ENCODE results near the gene C19orf85. TPM values are rescaled to one million over a fixed set of nuclear protein-coding genes. Genes with fewer than 3 reads are reported as not detected.
A peak's percentile ranks its signal among the peaks of the same experiment; 100 is the strongest.

Gene C19orf85
- total RNA-seq, 4 donors from 2014 or later: not detected

GRCh38 chr19:55455576-55456235 is 8.8 kb downstream of the C19orf85 start:
- Histone ChIP-seq H3K9me3 (no peaks in the 10 kb centered on the region), H3K4me3 (no peak overlapping the region), H3K27ac (no peak overlapping the region), H3K27me3 (peaks cover 22% of the 10 kb centered on the region), H3K4me1 (peaks cover 38% of the 10 kb centered on the region), H3K36me3 (peaks cover 20% of the 10 kb centered on the region)
- TF ChIP-seq EP300 (IDR thresholded peaks at IDR 0.05) (no peak), POLR2A (IDR thresholded peaks at IDR 0.05) (no peak), POLR2AphosphoS5 (IDR thresholded peaks at IDR 0.05) (no peak), CTCF (IDR thresholded peaks at IDR 0.05) (no peak)
- 87% methylated on average over 10 of the region's 11 CpGs for WGBS
- no peak for DNase-seq (ENCODE audit: low spot score in 2 of 2)

GRCh38 chr19:55454787-55455243 is 9.7 kb downstream of the C19orf85 start:
- DNase-seq (ENCODE audit: low spot score in 2 of 2): no peak
- Histone ChIP-seq H3K36me3 (peaks cover 20% of the 10 kb centered on the region), H3K9me3 (no peaks in the 10 kb centered on the region), H3K4me1 (peaks cover 30% of the 10 kb centered on the region), H3K4me3 (no peak overlapping the region), H3K27ac (no peak overlapping the region), H3K27me3 (peaks cover 28% of the 10 kb centered on the region)
- WGBS: 78% methylated on average over 4 of the region's 14 CpGs
- TF ChIP-seq CTCF (IDR thresholded peaks at IDR 0.05) (peak in 1 of 2 donors; percentile 63), EP300 (IDR thresholded peaks at IDR 0.05) (no peak)

GRCh38 chr19:55453511-55454260 is 10.9 kb downstream of the C19orf85 start:
- Histone ChIP-seq H3K4me1 (peaks cover 23% of the 10 kb centered on the region), H3K27ac (no peak overlapping the region), H3K36me3 (peaks cover 20% of the 10 kb centered on the region), H3K4me3 (no peak overlapping the region), H3K9me3 (no peaks in the 10 kb centered on the region), H3K27me3 (peaks cover 37% of the 10 kb centered on the region)
- no peak for TF ChIP-seq POLR2AphosphoS5 (IDR thresholded peaks at IDR 0.05)
- TF ChIP-seq EP300 (IDR thresholded peaks at IDR 0.05): no peak
- no peak for TF ChIP-seq CTCF (IDR thresholded peaks at IDR 0.05)
- TF ChIP-seq POLR2A (IDR thresholded peaks at IDR 0.05): no peak
- DNase-seq (ENCODE audit: low spot score in 2 of 2): no peak
- 88% methylated on average over 10 of the region's 12 CpGs for WGBS

GRCh38 chr19:55452749-55453346 is 11.7 kb downstream of the C19orf85 start:
- H3K4me3 ChIP-seq: peak overlapping the region; percentile 44
- 7% methylated on average over 16 of the region's 34 CpGs for WGBS
- peaks cover 26% of the 10 kb centered on the region for H3K4me1 ChIP-seq
- DNase-seq (ENCODE audit: low spot score in 2 of 2): peak in 1 of 2 donors; percentile 86
- peaks cover 20% of the 10 kb centered on the region for H3K36me3 ChIP-seq
- H3K27me3 ChIP-seq: peaks cover 37% of the 10 kb centered on the region
- TF ChIP-seq POLR2AphosphoS5 (IDR thresholded peaks at IDR 0.05) (no peak), CTCF (IDR thresholded peaks at IDR 0.05) (no peak), EP300 (IDR thresholded peaks at IDR 0.05) (no peak), POLR2A (IDR thresholded peaks at IDR 0.05) (no peak)
- no peaks in the 10 kb centered on the region for H3K9me3 ChIP-seq
- no peak overlapping the region for H3K27ac ChIP-seq

Measured in suprapubic skin (tissue), 4 donors.